Urinary bladder (tissue), 4 donors: Measurements from ENCODE around the gene OR6B1. TPM values are rescaled to one million over a fixed set of nuclear protein-coding genes. Genes with fewer than 3 reads are reported as not detected.

Experiments
- DNase-seq: peaks from one replicate; pipeline ENCODE4 v3.0.0-alpha.2; 2015; ENCODE audit errors: extremely low spot score
- H3K27ac ChIP-seq: one replicate; pipeline ENCODE4 v1.5.1; 2013; ENCODE audit warnings: low read depth, mild to moderate bottlenecking, moderate library complexity
- H3K36me3 ChIP-seq: one replicate; pipeline ENCODE4 v1.6.1; 2013; ENCODE audit warnings: mild to moderate bottlenecking, moderate library complexity; ENCODE audit not compliant: insufficient read depth
- H3K4me1 ChIP-seq: one replicate; pipeline ENCODE4 v1.6.1; 2013; ENCODE audit warnings: mild to moderate bottlenecking, moderate library complexity; ENCODE audit not compliant: insufficient read depth
- H3K4me3 ChIP-seq: one replicate; pipeline ENCODE4 v1.5.1; 2013; ENCODE audit warnings: low read depth, low read length
- WGBS: extraction: QIAGEN DNeasy Blood & Tissue Kit; methylation state at CpG from one replicate; pipeline ENCODE4 v1.1.7; 2013; 5-methylcytosine and 5-hydroxymethylcytosine counted together
- polyA plus RNA-seq: library from polyadenylated mRNA; stranded (reverse); fragments of 200-250 nt; gene quantifications from one replicate; pipeline ENCODE4 v1.2.3, GENCODE V29; 2013
- total RNA-seq: library from RNA; depleted of rRNA; stranded (reverse); fragments of >200 nt; gene quantifications from one replicate; pipeline ENCODE4 v1.2.3, GENCODE V29; 2014
- donor health status: healthy with polysubstance abuse.
- donor health status: healthy.

The OR6B1 gene
- total and polyA plus RNA-seq, 2 donors = not detected

DNA sequence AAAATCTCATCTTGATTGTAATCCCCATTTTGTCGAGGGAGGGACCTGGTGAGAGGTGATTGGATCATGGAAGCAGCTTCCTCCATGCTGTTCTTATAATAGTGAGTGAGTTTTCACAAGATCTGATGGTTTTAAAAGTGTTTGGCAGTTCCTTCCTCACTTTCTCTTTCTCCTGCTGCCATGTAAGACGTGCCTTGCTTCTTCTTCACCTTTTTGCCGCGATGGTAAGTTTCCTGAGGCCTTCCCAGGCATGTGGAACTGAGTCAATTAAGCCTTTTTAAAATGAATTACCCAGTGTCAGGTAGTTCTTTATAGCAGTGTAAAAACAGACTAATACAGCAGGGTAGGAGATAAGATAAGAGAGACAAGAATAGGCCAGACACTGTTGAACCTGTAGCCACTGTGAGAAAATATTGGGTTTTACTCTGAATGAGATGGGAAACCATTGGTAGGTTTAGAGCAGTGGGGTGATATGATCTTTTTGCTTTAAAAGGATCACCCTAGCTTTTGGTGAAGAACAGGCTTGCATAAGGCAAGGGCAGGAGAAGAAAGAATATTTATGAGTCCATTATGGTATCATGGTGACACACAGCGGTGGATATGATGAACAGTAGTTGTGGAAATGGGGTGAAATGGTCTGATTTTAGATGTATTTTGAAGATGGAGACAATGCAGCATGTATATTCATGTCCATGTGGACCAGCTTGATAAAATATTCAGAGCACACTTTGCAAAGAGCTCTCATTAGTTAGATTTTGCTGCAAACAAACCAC, 11.5 kb downstream of the OR6B1 start:
- Histone ChIP-seq H3K36me3 (no peaks in the 10 kb centered on the region), H3K4me3 (no peak overlapping the region), H3K27ac (no peak overlapping the region), H3K4me1 (no peaks in the 10 kb centered on the region)
- WGBS = 68% methylated on average over 5 of the region's 5 CpGs
- DNase-seq = no peak

DNA sequence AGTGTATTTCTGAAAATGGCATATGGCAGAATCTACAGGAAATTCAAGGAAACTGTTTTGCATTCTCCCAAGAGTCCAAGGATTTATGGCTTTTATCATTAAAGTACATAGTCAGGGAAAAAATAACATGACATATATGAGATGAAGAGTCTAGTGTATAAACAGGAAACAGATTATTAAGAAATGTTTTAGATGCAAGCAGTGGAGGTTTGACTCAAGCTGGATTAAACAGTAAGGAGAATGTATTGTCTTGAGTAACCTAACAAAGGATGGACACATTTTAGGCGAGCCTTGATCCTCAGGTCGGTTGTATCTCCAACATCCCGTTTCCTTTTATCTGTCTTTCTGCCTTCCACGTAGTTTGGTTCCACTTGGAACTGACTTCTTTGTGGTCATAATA, 17.9 kb downstream of the OR6B1 start:
- whole genome bisulfite sequencing = 50% methylated on average over 4 of the region's 4 CpGs
- Histone ChIP-seq H3K4me1 (no peaks in the 10 kb centered on the region), H3K4me3 (no peak overlapping the region), H3K36me3 (no peaks in the 10 kb centered on the region), H3K27ac (no peak overlapping the region)
- DNase-seq = no peak

GRCh38 chr7:144019457-144019856, 19.3 kb downstream of the OR6B1 start:
- no peak for DNase-seq
- 28% methylated on average over 2 of the region's 2 CpGs for WGBS
- H3K27ac ChIP-seq = no peak overlapping the region
- no peak overlapping the region for H3K4me3 ChIP-seq
- H3K4me1 ChIP-seq = no peaks in the 10 kb centered on the region
- no peaks in the 10 kb centered on the region for H3K36me3 ChIP-seq

DNA sequence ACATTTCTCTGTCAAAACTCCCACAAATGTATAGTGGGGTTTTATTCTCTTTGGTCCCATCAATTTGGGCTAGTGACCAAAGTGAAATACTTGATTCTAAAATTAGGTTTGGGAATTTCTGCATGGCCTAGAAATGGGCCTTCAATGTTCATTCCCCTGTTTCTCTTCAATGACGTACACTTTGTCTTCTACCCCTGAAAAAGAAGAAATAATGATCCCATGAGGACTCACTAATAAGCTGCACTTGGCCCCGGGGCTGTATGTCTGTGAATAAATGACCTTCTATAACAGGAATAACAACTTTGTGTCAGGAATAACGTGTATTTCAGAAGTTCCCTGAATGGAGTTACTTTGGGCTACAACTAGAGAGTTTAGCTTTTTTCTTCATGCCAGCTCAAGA, 20.2 kb downstream of the OR6B1 start:
- no peak for DNase-seq
- no peak overlapping the region for H3K4me3 ChIP-seq
- H3K36me3 ChIP-seq = no peaks in the 10 kb centered on the region
- H3K4me1 ChIP-seq = no peaks in the 10 kb centered on the region
- WGBS = 57% methylated on average over 3 of the region's 3 CpGs
- no peak overlapping the region for H3K27ac ChIP-seq

DNA sequence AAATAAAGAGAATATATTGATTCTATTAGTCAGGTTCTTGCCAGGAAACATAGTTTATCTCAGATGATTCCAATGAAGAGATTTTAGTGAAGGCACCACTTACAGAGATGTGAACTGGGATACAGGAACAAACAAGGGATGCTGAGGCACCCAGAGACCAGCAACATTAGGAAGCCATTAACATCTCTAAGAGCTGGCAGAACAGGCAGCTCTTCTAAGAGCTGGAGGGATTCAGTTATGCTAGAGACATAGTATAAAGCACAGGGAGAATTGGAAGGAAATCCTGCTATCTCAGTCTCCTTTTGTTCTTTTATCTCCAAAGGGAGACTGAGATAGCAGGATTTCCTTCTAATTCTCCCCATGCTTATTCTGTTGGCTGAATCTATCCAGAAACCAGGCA, 22.0 kb downstream of the OR6B1 start:
- Histone ChIP-seq H3K27ac (no peak overlapping the region), H3K36me3 (no peaks in the 10 kb centered on the region), H3K4me3 (no peak overlapping the region), H3K4me1 (no peaks in the 10 kb centered on the region)
- DNase-seq = no peak

DNA sequence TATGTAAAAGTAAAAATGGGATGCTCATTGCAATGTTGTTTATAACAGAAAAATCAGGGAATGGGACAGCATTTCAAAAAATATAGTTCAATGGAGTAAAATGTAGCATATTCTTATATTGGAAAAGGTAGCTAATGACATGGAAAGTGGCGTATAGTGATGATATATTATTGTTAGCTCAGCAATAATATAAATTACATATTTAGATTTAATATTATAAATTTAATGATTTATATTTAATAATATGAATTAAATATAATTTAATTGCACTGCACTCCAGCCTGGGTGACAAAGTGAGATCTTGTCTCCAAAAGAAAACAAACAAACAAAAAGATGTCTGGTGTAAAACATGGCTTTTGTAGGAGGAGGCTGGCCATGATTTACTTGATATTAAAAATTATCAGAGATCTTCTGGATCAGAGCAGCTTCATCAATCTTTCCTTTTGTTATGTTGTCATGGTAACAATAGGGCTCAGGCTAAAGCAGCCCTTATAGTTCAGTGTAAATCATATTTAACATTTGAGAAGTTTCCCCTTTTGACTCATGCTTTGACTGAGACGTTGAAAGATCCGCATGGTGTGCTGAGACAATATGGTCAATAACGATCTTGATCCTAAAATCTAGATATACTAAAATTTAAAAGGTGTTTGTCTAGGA, 23.2 kb downstream of the OR6B1 start:
- 82% methylated on average over 4 of the region's 4 CpGs for WGBS

GRCh38 chr7:144024213-144024612, 24.1 kb downstream of the OR6B1 start:
- Histone ChIP-seq H3K36me3 (no peaks in the 10 kb centered on the region), H3K4me1 (no peaks in the 10 kb centered on the region), H3K27ac (no peak overlapping the region), H3K4me3 (no peak overlapping the region)
- WGBS = 88% methylated on average over 3 of the region's 3 CpGs
- no peak for DNase-seq

More for the DNA sequence above, 23.2 kb downstream of the OR6B1 start:
- H3K4me1 ChIP-seq = no peaks in the 10 kb centered on the region
- no peak overlapping the region for H3K27ac ChIP-seq
- no peaks in the 10 kb centered on the region for H3K36me3 ChIP-seq
- DNase-seq = no peak
- H3K4me3 ChIP-seq = no peak overlapping the region

DNA sequence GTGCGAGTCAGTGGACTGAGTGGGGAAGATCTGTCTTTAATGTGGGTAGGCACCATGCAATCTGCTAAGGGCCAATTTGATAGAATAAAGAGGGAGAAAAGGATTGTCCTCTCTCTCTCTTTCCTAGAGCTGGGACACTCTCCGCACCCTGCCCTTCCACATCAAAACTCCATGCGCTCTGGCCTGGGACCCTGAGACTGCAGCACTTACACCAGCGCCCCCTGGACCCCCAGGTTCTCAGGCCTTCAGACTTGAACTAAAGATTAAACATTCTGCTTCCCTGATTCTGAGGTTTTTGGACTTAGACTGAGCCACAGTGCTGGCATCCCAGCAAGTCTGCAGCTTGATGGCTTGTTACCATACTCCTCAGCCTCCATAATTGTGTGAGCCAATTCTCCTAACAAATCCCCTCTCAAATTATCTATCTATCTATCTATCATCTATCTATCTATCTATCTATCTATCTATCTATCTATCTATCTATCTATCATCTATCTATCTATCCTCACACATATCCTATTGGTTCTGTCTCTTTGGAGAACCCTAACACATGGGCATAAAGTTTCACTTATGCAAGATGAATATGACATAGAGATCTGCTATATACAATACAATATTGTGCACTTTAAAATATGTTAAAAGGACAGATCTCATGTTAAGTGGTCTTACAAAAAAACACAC, 26.2 kb downstream of the OR6B1 start:
- 72% methylated on average over 4 of the region's 4 CpGs for WGBS
- DNase-seq = no peak
- H3K4me3 ChIP-seq = no peak overlapping the region
- H3K27ac ChIP-seq = no peak overlapping the region
- H3K36me3 ChIP-seq = no peaks in the 10 kb centered on the region
- H3K4me1 ChIP-seq = no peaks in the 10 kb centered on the region

DNA sequence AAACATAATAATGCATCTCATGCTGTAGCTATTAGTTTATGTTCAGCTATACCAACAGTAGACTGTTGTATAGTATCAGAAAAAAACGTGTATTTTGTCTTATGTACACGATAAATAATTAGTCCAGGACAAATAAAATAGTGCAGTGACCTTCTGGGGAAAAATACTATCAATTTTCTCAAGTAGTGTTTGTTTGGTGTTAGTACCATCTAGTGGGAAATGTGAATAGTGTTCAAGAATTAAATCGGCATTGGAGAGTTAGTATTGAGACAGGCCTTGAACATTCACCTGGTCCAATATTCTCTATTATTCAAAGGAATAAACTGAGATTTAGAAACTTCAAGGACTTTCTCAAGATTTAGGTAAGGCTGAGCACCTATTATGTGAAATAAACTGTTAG, 26.9 kb downstream of the OR6B1 start:
- Histone ChIP-seq H3K27ac (no peak overlapping the region), H3K36me3 (no peaks in the 10 kb centered on the region), H3K4me3 (no peak overlapping the region), H3K4me1 (no peaks in the 10 kb centered on the region)
- WGBS = 12% methylated on average over 3 of the region's 3 CpGs
- DNase-seq = no peak

DNA sequence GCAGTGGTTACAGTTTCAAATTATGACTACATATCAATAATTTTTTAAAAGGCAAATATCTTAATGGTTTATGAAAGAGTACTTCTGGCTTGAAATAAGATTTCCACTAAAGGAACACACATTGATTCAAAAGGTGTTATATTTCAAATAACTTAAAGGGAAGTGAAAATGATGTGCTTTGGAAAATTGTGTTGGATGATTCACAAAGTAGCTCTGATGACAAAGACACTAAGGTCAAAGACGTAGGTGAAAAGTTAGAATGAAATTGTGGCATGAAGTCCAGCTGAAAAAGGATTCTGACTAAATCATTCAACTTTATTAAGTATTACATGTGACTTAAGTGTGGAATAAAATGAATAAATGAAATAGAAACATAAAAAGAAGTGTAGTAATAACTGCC, 27.9 kb downstream of the OR6B1 start:
- Histone ChIP-seq H3K36me3 (no peaks in the 10 kb centered on the region), H3K4me1 (no peaks in the 10 kb centered on the region), H3K27ac (no peak overlapping the region), H3K4me3 (no peak overlapping the region)
- WGBS = 82% methylated on average over 1 of the region's 1 CpG
- no peak for DNase-seq

DNA sequence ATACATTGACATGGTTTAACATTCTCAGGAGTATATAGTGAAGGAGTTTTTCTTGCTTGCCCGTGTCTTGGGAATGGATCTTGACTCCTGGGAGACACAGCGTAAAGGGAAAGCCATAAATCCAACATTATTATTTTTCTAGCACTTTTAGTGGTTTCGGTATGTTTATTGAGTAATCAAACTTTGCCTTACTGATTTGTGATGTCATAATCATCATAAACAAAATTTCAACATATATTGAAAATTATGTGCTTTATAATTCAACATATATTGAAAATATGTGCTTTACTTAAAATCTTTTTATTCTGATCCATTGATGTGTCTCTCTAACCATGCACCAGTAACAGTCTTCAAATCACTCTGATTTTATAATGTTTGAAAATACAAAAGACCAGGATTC, 28.4 kb downstream of the OR6B1 start:
- Histone ChIP-seq H3K4me1 (no peaks in the 10 kb centered on the region), H3K4me3 (no peak overlapping the region), H3K36me3 (no peaks in the 10 kb centered on the region), H3K27ac (no peak overlapping the region)
- WGBS = 90% methylated on average over 3 of the region's 3 CpGs
- DNase-seq = no peak

- no peak for DNase-seq
- Histone ChIP-seq H3K36me3 (no peaks in the 10 kb centered on the region), H3K4me3 (no peak overlapping the region), H3K4me1 (no peaks in the 10 kb centered on the region), H3K27ac (no peak overlapping the region)
- 68% methylated on average over 5 of the region's 5 CpGs for WGBS
These were observed 32.4 kb downstream of the OR6B1 start for GRCh38 chr7:144032516-144032915.

DNA sequence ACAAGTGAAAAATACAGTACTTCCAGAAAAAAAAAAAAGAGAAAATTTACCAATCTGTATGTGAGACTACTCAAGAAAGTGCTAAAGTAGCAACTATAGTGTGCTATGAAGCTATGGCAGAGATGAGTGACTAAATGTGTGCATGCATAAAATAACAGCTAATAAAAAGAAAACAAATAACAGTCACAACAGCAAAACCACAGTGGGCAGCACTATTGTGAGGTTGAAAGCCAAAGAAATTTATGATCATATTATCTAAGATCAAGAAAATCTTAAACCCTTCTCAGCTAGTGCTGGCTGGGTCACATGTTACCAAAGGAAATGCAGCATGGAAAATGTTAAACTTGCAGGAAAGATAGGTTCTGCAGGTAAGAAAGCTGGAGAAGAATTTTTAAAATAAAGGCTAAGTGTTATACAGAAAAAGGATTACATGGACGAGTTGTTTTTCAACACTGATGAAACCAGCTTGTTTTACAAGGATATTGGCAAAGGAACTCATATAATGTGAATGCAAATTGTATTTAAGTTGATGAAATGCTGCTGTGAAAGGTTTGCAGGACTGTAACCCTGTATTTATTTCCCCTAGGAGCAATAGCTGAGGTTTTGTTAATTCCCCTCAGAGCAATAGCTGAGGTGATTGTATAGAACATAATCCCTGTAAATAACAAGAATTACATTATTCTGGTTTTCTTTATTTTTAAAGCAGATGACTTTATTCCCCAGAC, 33.0 kb downstream of the OR6B1 start:
- no peaks in the 10 kb centered on the region for H3K4me1 ChIP-seq
- no peak for DNase-seq
- no peaks in the 10 kb centered on the region for H3K36me3 ChIP-seq
- H3K27ac ChIP-seq = no peak overlapping the region
- H3K4me3 ChIP-seq = no peak overlapping the region
- 53% methylated on average over 1 of the region's 1 CpG for WGBS
